ENCODE data around the gene IKBKG. TPM values are rescaled to one million over a fixed set of nuclear protein-coding genes. Genes with fewer than 3 reads are reported as not detected.

The IKBKG gene
- total and polyA plus RNA-seq, 2 of the 13 experiments (the other 11 are each of a cell fraction or from before 2014, with no cell fraction given): 30.6 to 44.3 TPM

GRCh38 chrX:154546354-154547244 lies 821 bp upstream of the IKBKG start, which contains the start of gene G6PD (continued):
- TF ChIP-seq ETV5 (CRISPR knock-in tag; IDR thresholded peaks at IDR 0.05; ENCODE audit: borderline replicate concordance) (peak; percentile 55; the same call in 1 of the 2 replicates), SAFB2 (CRISPR knock-in tag; IDR thresholded peaks at IDR 0.05; ENCODE audit: borderline replicate concordance, low read depth) (peak; percentile 95), SNRNP70 (IDR thresholded peaks at IDR 0.05; ENCODE audit: low read depth, low read length) (no peak), BCL6 (CRISPR knock-in tag; IDR thresholded peaks at IDR 0.05) (no peak), SKIL (CRISPR knock-in tag; IDR thresholded peaks at IDR 0.05; ENCODE audit: borderline replicate concordance) (no peak), ZNF441 (CRISPR knock-in tag; IDR thresholded peaks at IDR 0.05; ENCODE audit: borderline replicate concordance) (no peak; the same call in 1 of the 2 replicates), ZNF746 (CRISPR knock-in tag; IDR thresholded peaks at IDR 0.05) (no peak), ZNF430 (CRISPR knock-in tag; IDR thresholded peaks at IDR 0.05) (peak; percentile 7), HNRNPK (IDR thresholded peaks at IDR 0.05; ENCODE audit: low read depth, low read length, poor library complexity, severe bottlenecking) (peak; percentile 93), NFE2 (CRISPR knock-in tag; IDR thresholded peaks at IDR 0.05) (no peak), TBX2 (CRISPR knock-in tag; IDR thresholded peaks at IDR 0.05; ENCODE audit: borderline replicate concordance) (peak; percentile 27; the same call in 1 of the 2 replicates), MYPOP (CRISPR knock-in tag; IDR thresholded peaks at IDR 0.05) (peak; percentile 47; the same call in 1 of the 2 replicates), SYNCRIP (IDR thresholded peaks at IDR 0.05; ENCODE audit: insufficient read depth, low read depth, low read length) (no peak), MYNN (CRISPR knock-in tag; IDR thresholded peaks at IDR 0.05; ENCODE audit: low read depth) (no peak)
- TF ChIP-seq, protein P1, sequence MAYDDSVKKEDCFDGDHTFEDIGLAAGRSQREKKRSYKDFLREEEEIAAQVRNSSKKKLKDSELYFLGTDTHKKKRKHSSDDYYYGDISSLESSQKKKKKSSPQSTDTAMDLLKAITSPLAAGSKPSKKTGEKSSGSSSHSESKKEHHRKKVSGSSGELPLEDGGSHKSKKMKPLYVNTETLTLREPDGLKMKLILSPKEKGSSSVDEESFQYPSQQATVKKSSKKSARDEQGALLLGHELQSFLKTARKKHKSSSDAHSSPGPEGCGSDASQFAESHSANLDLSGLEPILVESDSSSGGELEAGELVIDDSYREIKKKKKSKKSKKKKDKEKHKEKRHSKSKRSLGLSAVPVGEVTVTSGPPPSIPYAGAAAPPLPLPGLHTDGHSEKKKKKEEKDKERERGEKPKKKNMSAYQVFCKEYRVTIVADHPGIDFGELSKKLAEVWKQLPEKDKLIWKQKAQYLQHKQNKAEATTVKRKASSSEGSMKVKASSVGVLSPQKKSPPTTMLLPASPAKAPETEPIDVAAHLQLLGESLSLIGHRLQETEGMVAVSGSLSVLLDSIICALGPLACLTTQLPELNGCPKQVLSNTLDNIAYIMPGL (CRISPR knock-in tag; IDR thresholded peaks at IDR 0.05; ENCODE audit: borderline replicate concordance in 1 of 2, low read depth in 1 of 2): 0 out of 4 replicates have a peak, but pooled peaks of 1 of the 2 experiments have one; percentile 47
- TF ChIP-seq, protein P2, sequence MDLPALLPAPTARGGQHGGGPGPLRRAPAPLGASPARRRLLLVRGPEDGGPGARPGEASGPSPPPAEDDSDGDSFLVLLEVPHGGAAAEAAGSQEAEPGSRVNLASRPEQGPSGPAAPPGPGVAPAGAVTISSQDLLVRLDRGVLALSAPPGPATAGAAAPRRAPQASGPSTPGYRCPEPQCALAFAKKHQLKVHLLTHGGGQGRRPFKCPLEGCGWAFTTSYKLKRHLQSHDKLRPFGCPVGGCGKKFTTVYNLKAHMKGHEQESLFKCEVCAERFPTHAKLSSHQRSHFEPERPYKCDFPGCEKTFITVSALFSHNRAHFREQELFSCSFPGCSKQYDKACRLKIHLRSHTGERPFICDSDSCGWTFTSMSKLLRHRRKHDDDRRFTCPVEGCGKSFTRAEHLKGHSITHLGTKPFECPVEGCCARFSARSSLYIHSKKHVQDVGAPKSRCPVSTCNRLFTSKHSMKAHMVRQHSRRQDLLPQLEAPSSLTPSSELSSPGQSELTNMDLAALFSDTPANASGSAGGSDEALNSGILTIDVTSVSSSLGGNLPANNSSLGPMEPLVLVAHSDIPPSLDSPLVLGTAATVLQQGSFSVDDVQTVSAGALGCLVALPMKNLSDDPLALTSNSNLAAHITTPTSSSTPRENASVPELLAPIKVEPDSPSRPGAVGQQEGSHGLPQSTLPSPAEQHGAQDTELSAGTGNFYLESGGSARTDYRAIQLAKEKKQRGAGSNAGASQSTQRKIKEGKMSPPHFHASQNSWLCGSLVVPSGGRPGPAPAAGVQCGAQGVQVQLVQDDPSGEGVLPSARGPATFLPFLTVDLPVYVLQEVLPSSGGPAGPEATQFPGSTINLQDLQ (CRISPR knock-in tag; IDR thresholded peaks at IDR 0.05): peak; percentile 27; the same call in 1 of the 2 replicates
- TF ChIP-seq, protein P3, sequence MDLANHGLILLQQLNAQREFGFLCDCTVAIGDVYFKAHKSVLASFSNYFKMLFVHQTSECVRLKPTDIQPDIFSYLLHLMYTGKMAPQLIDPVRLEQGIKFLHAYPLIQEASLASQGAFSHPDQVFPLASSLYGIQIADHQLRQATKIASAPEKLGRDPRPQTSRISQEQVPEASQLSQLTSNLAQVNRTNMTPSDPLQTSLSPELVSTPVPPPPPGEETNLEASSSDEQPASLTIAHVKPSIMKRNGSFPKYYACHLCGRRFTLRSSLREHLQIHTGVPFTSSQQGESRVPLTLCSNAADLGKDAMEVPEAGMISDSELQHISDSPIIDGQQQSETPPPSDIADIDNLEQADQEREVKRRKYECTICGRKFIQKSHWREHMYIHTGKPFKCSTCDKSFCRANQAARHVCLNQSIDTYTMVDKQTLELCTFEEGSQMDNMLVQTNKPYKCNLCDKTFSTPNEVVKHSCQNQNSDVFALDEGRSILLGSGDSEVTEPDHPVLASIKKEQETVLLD (CRISPR knock-in tag; IDR thresholded peaks at IDR 0.05; ENCODE audit: low read depth): peak; percentile 88; the same call in 1 of the 2 replicates
